Subcutaneous adipose tissue (tissue), 4 donors: ENCODE measurements around the gene TTYH2. TPM values are rescaled to one million over a fixed set of nuclear protein-coding genes. Genes with fewer than 3 reads are reported as not detected.

Source experiments
- CTCF ChIP-seq: fragments of 450-650 bp; IDR thresholded peaks from one replicate; pipeline ENCODE4 v1.5.1; 2016; ENCODE audit warnings: low read depth, mild to moderate bottlenecking, control low read depth, antibody characterized with exemption, moderate library complexity
- total RNA-seq, 4 donors: library from RNA; depleted of rRNA; stranded (reverse); fragments of >200 nt; gene quantifications; one replicate each; pipeline ENCODE4 v1.1.0, GENCODE V29; 2016

Gene TTYH2
- total RNA-seq, 4 donors from 2014 or later: 4.6 to 14.4 (median 5.9) TPM

- no peak for TF ChIP-seq CTCF
These were observed 16.6 kb upstream of the TTYH2 start for GRCh38 chr17:74196541-74197317.

- TF ChIP-seq CTCF: no peak
These were observed 15.6 kb upstream of the TTYH2 start for GRCh38 chr17:74197801-74198200.

GRCh38 chr17:74198694-74199093 is 14.7 kb upstream of the TTYH2 start:
- no peak for TF ChIP-seq CTCF

GRCh38 chr17:74199306-74200092 is 13.9 kb upstream of the TTYH2 start:
- TF ChIP-seq CTCF: no peak

- TF ChIP-seq CTCF: no peak
These were observed 13.3 kb upstream of the TTYH2 start for GRCh38 chr17:74200112-74200511.

- TF ChIP-seq CTCF: no peak
These were observed 12.1 kb upstream of the TTYH2 start for GRCh38 chr17:74201250-74201649.

GRCh38 chr17:74201948-74202347 is 11.4 kb upstream of the TTYH2 start:
- TF ChIP-seq CTCF: no peak
